ENCODE data around the gene ATG12. TPM values are rescaled to one million over a fixed set of nuclear protein-coding genes. Genes with fewer than 3 reads are reported as not detected.

The ATG12 gene
- total and polyA plus RNA-seq, 4 donors = 31.2 to 75.4 (median 33.8) TPM

GRCh38 chr5:115818821-115819220, 22.5 kb downstream of the ATG12 start:
- WGBS, 2 donors = 93 to 95% methylated on average over 18 of the region's 18 CpGs
- H3K36me3 ChIP-seq (ENCODE audit: control insufficient read depth in 4 of 4, insufficient read depth in 4 of 4, low read length in 4 of 4) = peaks cover 0 to 2% (median 0%) of the 10 kb centered on the region in 4 donors
- peaks cover 0 to 2% (median 0%) of the 10 kb centered on the region in 4 donors for H3K9me3 ChIP-seq (ENCODE audit: control insufficient read depth in 4 of 4, insufficient read depth in 3 of 4, low read length in 3 of 4)
- ATAC-seq (ENCODE audit: insufficient read depth, low FRiP score) (no peak), DNase-seq (no peak)
- H3K4me1 ChIP-seq (ENCODE audit: control insufficient read depth in 5 of 5, insufficient read depth in 5 of 5, low read length in 5 of 5) = peaks cover 0 to 17% (median 0%) of the 10 kb centered on the region in 5 donors
- no peak overlapping the region for H3K4me3 ChIP-seq
- peaks cover 0 to 12% (median 6%) of the 10 kb centered on the region in 3 donors for H3K27me3 ChIP-seq (ENCODE audit: control insufficient read depth in 3 of 3, insufficient read depth in 3 of 3, low read length in 2 of 3)
- H3K27ac ChIP-seq (ENCODE audit: low read depth in 1 of 2, low read length in 1 of 2) = no peak overlapping the region
- TF ChIP-seq CTCF (IDR thresholded peaks at IDR 0.05; ENCODE audit: control extremely low read depth, extremely low read depth) = no peak
- H3K9ac ChIP-seq (ENCODE audit: insufficient read depth in 1 of 2, low read length in 2 of 2) = no peak overlapping the region

DNA sequence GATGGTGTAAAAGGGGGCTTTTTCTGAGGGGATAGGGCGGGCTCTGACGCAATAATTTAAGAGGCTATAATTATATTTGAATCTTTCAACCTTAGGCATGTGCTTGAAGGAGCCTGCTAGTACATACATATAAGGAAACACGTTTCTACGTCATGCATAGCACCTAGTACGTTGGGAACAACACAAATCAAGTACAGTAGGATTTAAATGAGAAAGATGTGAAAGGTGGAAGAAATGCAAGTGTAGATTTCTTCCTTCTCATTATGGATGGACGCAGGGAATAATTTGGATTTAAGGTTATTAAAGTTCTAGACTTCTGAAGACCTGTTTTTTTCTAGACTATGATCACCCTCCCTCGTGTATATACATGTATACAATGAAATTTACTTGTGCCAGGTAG, 24.0 kb downstream of the ATG12 start:
- 86 to 88% methylated on average over 7 of the region's 7 CpGs for WGBS, 2 donors
- no peak overlapping the region for H3K27ac ChIP-seq (ENCODE audit: low read depth in 1 of 2, low read length in 1 of 2)
- no peak for TF ChIP-seq CTCF (IDR thresholded peaks at IDR 0.05; ENCODE audit: control extremely low read depth, extremely low read depth)
- peak overlapping the region in 1 of 2 donors; percentile 90 for H3K9ac ChIP-seq (ENCODE audit: insufficient read depth in 1 of 2, low read length in 2 of 2)
- no peak for ATAC-seq (ENCODE audit: insufficient read depth, low FRiP score)
- peaks cover 0 to 23% (median 2%) of the 10 kb centered on the region in 5 donors for H3K4me1 ChIP-seq (ENCODE audit: control insufficient read depth in 5 of 5, insufficient read depth in 5 of 5, low read length in 5 of 5)
- no peak overlapping the region for H3K4me3 ChIP-seq
- H3K27me3 ChIP-seq (ENCODE audit: control insufficient read depth in 3 of 3, insufficient read depth in 3 of 3, low read length in 2 of 3) = peaks cover 0 to 12% (median 6%) of the 10 kb centered on the region in 3 donors
- H3K9me3 ChIP-seq (ENCODE audit: control insufficient read depth in 4 of 4, insufficient read depth in 3 of 4, low read length in 3 of 4) = peaks cover 0 to 2% (median 0%) of the 10 kb centered on the region in 4 donors
- peaks cover 0 to 2% (median 0%) of the 10 kb centered on the region in 4 donors for H3K36me3 ChIP-seq (ENCODE audit: control insufficient read depth in 4 of 4, insufficient read depth in 4 of 4, low read length in 4 of 4)
- peak in 2 of 3 donors; percentile 39 to 41 for DNase-seq

DNA sequence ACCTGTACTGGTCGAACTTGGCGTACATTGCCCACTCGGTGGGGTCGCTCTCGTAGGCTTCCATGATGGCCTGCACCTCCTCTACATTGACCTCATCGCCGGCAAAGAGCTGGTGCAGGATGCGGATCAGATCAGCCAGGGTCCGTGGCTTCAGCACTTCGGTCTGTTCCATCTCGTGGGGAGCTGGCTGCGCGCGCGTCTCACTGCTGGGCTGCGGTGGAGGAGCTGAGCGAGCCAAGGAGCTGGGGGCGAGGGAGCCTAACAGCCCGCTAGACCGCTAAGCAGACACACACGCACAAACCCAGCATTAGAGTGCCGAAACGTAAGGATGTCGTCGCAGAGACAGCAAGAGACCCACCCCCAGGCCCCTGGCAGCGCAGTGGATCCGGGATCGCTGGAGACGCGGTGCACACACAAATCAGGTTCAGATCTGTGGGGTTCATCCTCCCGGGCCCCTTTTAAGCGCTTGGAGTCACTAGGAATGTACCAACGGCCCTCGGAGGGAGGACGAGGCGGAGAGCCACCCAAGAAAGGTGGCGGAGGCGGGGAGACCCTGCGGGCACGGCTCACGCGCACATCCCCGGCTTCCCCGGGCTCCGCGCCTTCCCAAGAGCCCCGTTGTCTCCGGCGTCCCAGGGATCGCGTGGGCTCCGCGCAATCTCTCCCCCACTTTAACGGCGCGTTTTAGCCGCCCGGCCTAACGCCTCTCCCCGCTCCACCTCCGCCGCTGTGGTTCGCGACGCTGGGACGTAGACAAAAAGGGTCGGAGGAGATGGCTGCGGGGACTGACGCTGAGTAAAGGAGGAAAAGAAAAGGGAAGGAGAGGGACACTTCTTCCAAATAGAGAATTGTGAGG, 24.9 kb downstream of the ATG12 start, which contains the start of gene CDO1:
TSS of gene CDO1 (minus strand) at position 434 of the 856 bp plus-strand sequence. CDS start at position 172, 262 bp downstream.
- peak within 1 kb of the TSS in 1 of 2 donors; percentile 65 for H3K27ac ChIP-seq (ENCODE audit: low read depth in 1 of 2, low read length in 1 of 2)
- ATAC-seq (ENCODE audit: insufficient read depth, low FRiP score) = peak; percentile 58
- peaks cover 0 to 23% (median 4%) of the 10 kb centered on the region in 5 donors for H3K4me1 ChIP-seq (ENCODE audit: control insufficient read depth in 5 of 5, insufficient read depth in 5 of 5, low read length in 5 of 5)
- H3K36me3 ChIP-seq (ENCODE audit: control insufficient read depth in 4 of 4, insufficient read depth in 4 of 4, low read length in 4 of 4) = peaks cover 0 to 5% (median 1%) of the 10 kb centered on the region in 4 donors
- peaks cover 0 to 12% (median 6%) of the 10 kb centered on the region in 3 donors for H3K27me3 ChIP-seq (ENCODE audit: control insufficient read depth in 3 of 3, insufficient read depth in 3 of 3, low read length in 2 of 3)
- H3K4me3 ChIP-seq = peak within 1 kb of the TSS; percentile 4
- peak; percentile 87 to 92 (median 92) for DNase-seq
- H3K9ac ChIP-seq (ENCODE audit: insufficient read depth in 1 of 2, low read length in 2 of 2) = peak within 1 kb of the TSS; percentile 59 to 90
- no peak for TF ChIP-seq CTCF (IDR thresholded peaks at IDR 0.05; ENCODE audit: control extremely low read depth, extremely low read depth)
- H3K9me3 ChIP-seq (ENCODE audit: control insufficient read depth in 4 of 4, insufficient read depth in 3 of 4, low read length in 3 of 4) = peaks cover 0 to 2% (median 0%) of the 10 kb centered on the region in 4 donors
- WGBS, 2 donors = 1 to 3% methylated on average over 60 to 69 of the region's 69 CpGs

Data from lung (tissue), 12 donors.